NCI-H1417 (cell line): ENCODE data around the gene PON1.

Source experiments
- DNase-seq, 3 experiments: peaks; one replicate each; lab custom pipeline; 2025; lab: John Stamatoyannopoulos, UW

Gene PON1

GRCh38 chr7:95255691-95256090 lies 68.6 kb downstream of the PON1 start:
- DNase-seq: no peak

- DNase-seq: peak in 2 of 3 experiments; percentile 31 to 74
These were observed 70.3 kb downstream of the PON1 start for GRCh38 chr7:95253986-95254385.

- no peak for DNase-seq
These were observed 72.4 kb downstream of the PON1 start for GRCh38 chr7:95251966-95252365.

- no peak for DNase-seq
These were observed 73.8 kb downstream of the PON1 start for GRCh38 chr7:95250571-95250970.
